Measurements from ENCODE around the gene GLOD5.
"Not testable (repeated sequence)": the region's sequence is repeated elsewhere in the genome, so short reads cannot be mapped to it uniquely, and the experiment has no call there.

Gene GLOD5

GRCh38 chrX:48798318-48798717 lies 36.8 kb downstream of the GLOD5 start:
- DNase-seq, result no peak

GRCh38 chrX:48800574-48801279 lies 39.2 kb downstream of the GLOD5 start:
- DNase-seq, result no peak

GRCh38 chrX:48801280-48802088 lies 39.9 kb downstream of the GLOD5 start, which contains the start of gene HDAC6:
Gene HDAC6 (plus strand): TSS chrX:48802067. CDS start chrX:48802693, 626 bp downstream.
- DNase-seq, result peak; percentile 99

GRCh38 chrX:48802089-48802904 lies 40.8 kb downstream of the GLOD5 start:
- peak; percentile 58 for DNase-seq

- no peak for DNase-seq
These were observed 41.3 kb downstream of the GLOD5 start for GRCh38 chrX:48802905-48803200.

- no peak for DNase-seq
These were observed 44.5 kb downstream of the GLOD5 start for GRCh38 chrX:48806081-48806480.

GRCh38 chrX:48813644-48814043 lies 52.1 kb downstream of the GLOD5 start:
- DNase-seq, result no peak

- DNase-seq, result no peak
These were observed 53.2 kb downstream of the GLOD5 start for GRCh38 chrX:48814722-48815121.

GRCh38 chrX:48815266-48815665 lies 53.7 kb downstream of the GLOD5 start:
- no peak for DNase-seq

GRCh38 chrX:48816014-48816810 lies 54.7 kb downstream of the GLOD5 start:
- DNase-seq, result no peak

- DNase-seq, result no peak
These were observed 56.6 kb downstream of the GLOD5 start for GRCh38 chrX:48818098-48818497.

- DNase-seq, result no peak
These were observed 57.3 kb downstream of the GLOD5 start for GRCh38 chrX:48818866-48819265.

GRCh38 chrX:48819394-48819793 lies 57.8 kb downstream of the GLOD5 start:
- not testable (repeated sequence) for DNase-seq

GRCh38 chrX:48823053-48823452 lies 61.5 kb downstream of the GLOD5 start:
- DNase-seq, result no peak
